Aorta (tissue), 5 donors: Measurements from ENCODE around the gene NTRK3. TPM values are rescaled to one million over a fixed set of nuclear protein-coding genes. Genes with fewer than 3 reads are reported as not detected.

Source experiments
- ATAC-seq: fragments of 200-7000 bp; cut with Tn5 transposase; one replicate; pipeline ENCODE4 v1.9.1; 2022; ENCODE audit warnings: moderate library complexity; ENCODE audit not compliant: low FRiP score
- DNase-seq, 2 donors: peaks; one replicate each; pipeline ENCODE4 v3.0.0-alpha.2; 2020
- H3K27ac ChIP-seq, 2 donors: one replicate each; pipeline ENCODE4 v1.5.1; 2013; ENCODE audit warnings: low read length in 2 of 2, mild to moderate bottlenecking in 2 of 2, moderate library complexity in 2 of 2, control low read depth in 1 of 2, inconsistent platforms in 1 of 2, low read depth in 1 of 2
- H3K27me3 ChIP-seq, 2 donors: one replicate each; pipeline ENCODE4 v1.6.1; 2013; ENCODE audit warnings: control low read depth in 1 of 2, low read length in 1 of 2, mild to moderate bottlenecking in 1 of 2, moderate library complexity in 1 of 2; ENCODE audit not compliant: insufficient read depth in 2 of 2, control insufficient read depth in 1 of 2
- H3K36me3 ChIP-seq, 2 donors: one replicate each; pipeline ENCODE4 v1.6.1; 2013; ENCODE audit warnings: control low read depth in 1 of 2, low read length in 1 of 2, mild to moderate bottlenecking in 1 of 2; ENCODE audit not compliant: insufficient read depth in 2 of 2, control insufficient read depth in 1 of 2
- H3K4me1 ChIP-seq, 2 donors: one replicate each; pipeline ENCODE4 v1.6.1; 2013; ENCODE audit warnings: low read length in 2 of 2, control low read depth in 1 of 2, mild to moderate bottlenecking in 1 of 2, moderate library complexity in 1 of 2; ENCODE audit not compliant: insufficient read depth in 2 of 2, control insufficient read depth in 1 of 2
- H3K4me3 ChIP-seq, 2 donors: one replicate each; pipeline ENCODE4 v1.5.1; 2013; ENCODE audit warnings: low read length in 2 of 2, control low read depth in 1 of 2, mild to moderate bottlenecking in 1 of 2
- H3K9me3 ChIP-seq: one replicate; pipeline ENCODE4 v1.6.1; 2013; ENCODE audit warnings: mild to moderate bottlenecking, low read length; ENCODE audit not compliant: control insufficient read depth
- WGBS, 2 donors: extraction: QIAGEN DNeasy Blood & Tissue Kit; methylation state at CpG; one replicate each; pipeline ENCODE4 v1.1.7; 2013; 5-methylcytosine and 5-hydroxymethylcytosine counted together
- intact Hi-C, 2 donors: fragments of 100-400 bp; cut with DNase I; formaldehyde crosslinking; loops; one replicate each; pipeline versions ENCODE4 v1.14.2 to v1.15.0; 2022
- polyA plus RNA-seq, 2 donors: library from polyadenylated mRNA; stranded (reverse); fragments of 200-250 nt; gene quantifications; one replicate each; pipeline ENCODE4 v1.2.3, GENCODE V29; 2013
- total RNA-seq, 2 donors: library from RNA; stranded (reverse); fragmentation: NEBNext Ultra II Directional; extraction: Animal tissue kit (Norgen Biotek cat#: 25700); gene quantifications; one replicate each; pipeline ENCODE4 v1.2.1, GENCODE V29; 2021
- donor health status: healthy with polysubstance abuse.
- donor health status: Bipolar disorder and iron deficiency.
- donor health status: DM: no; HTN: no; CAD: no.
- donor health status: DM: no; HTN: no; CAD: no.
- donor health status: DM: yes; HTN: yes; CAD: no.

NTRK3 gene
- total and polyA plus RNA-seq, 4 donors = 8.9 to 84.0 (median 79.6) TPM

DNA sequence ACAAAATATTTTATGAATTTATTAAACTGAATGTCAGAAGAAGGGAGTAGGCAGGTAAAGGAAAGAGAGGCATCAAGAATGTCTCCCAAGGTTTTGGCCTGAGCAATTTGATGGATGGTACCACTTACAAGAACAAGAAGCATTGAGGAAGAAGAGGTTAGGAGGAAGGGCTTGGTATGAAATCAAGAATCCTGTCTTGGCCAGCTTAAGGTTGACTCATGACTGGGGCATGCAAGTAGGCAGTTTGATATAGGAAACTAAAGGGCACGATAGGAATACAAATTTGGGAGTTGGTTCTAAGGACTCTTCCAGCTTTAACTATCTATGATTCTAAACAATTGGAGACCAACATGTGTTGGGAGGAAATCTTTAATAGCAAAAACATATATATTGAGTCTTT lies 79.1 kb downstream of the NTRK3 start:
- 4 to 8% methylated on average over 1 of the region's 1 CpG for WGBS, 2 donors
- intact Hi-C loops = no loop called here
- Histone ChIP-seq H3K4me3 (no peak overlapping the region), H3K36me3 (no peaks in the 10 kb centered on the region), H3K27me3 (no peaks in the 10 kb centered on the region), H3K9me3 (no peaks in the 10 kb centered on the region), H3K27ac (no peak overlapping the region), H3K4me1 (peaks cover 0 to 4% of the 10 kb centered on the region in 2 donors)
- DNase-seq (no peak), ATAC-seq (no peak)

DNA sequence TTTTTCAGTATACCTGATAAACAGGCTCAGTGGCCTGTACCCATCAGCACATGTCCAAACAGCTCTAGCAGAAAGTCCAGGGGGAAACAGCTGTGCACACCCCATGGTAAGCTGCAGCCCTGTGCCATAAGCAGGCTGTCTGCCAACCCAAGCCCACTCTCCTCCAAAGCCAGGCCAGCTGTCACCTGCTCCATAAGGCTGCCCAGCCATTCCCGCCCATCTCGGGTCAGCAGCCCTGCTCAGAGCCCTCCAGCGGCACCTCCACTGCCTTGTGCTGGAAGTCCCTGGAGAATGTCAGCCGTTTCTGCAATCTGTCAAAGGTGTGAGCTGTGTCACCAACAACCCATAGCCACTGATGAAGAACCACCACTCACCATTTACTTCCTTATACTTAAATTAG lies 82.0 kb downstream of the NTRK3 start:
- 64 to 66% methylated on average over 4 of the region's 4 CpGs for WGBS, 2 donors
- DNase-seq (no peak), ATAC-seq (no peak)
- no peak overlapping the region for H3K4me3 ChIP-seq
- H3K36me3 ChIP-seq = no peaks in the 10 kb centered on the region
- intact Hi-C loops = no loop called here
- no peaks in the 10 kb centered on the region for H3K9me3 ChIP-seq
- H3K27ac ChIP-seq = no peak overlapping the region
- no peaks in the 10 kb centered on the region for H3K27me3 ChIP-seq
- peaks cover 0 to 4% of the 10 kb centered on the region in 2 donors for H3K4me1 ChIP-seq

DNA sequence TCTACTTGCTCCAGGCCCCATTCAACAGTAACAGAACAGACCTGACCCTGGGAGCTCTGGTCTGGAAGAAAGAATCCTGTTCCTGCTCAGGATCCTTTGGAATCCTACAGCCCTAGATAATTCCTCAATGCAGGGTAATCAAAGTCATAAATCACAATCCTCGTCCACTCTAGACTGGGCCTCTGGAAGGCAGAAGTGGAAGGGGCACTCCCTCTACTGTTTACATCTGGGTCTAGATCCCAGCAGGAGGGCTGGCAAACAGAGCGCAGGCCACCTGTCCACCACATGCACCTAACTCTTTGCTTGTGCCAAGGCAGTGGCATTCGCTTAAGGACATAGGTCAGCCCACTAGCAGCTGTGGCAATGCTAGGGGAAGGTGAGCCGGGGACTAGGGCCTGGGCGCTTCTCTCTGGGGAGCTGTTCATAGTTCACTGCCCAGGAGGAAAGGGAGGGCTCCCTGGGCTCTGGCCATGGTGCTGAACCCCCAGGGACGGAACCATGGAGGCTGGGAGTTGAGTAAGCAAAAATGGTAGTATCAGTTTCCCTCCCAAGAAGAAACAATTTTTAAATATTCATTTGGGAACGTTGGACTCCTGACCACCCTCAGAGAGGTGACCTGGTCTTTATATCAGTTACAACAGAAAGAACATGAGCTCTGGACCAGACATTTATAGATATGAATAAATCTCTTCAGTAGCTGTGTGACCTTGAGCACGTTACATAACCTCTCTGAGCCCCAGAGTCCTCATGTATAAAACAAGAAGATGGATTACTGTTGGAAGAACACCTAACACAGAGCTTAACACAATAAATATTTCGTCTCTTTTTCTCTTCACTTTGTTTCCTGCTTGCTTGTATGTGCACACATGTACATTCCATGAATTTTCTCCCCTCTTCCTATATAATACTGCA lies 90.2 kb downstream of the NTRK3 start:
- ATAC-seq (peak; percentile 51), DNase-seq (peak in 1 of 2 donors; percentile 85)
- H3K27ac ChIP-seq = no peak overlapping the region
- no peaks in the 10 kb centered on the region for H3K9me3 ChIP-seq
- no peaks in the 10 kb centered on the region for H3K27me3 ChIP-seq
- WGBS, 2 donors = 40 to 41% methylated on average over 9 of the region's 9 CpGs
- H3K36me3 ChIP-seq = no peaks in the 10 kb centered on the region
- intact Hi-C loops = no loop called here
- no peak overlapping the region for H3K4me3 ChIP-seq
- no peaks in the 10 kb centered on the region for H3K4me1 ChIP-seq

DNA sequence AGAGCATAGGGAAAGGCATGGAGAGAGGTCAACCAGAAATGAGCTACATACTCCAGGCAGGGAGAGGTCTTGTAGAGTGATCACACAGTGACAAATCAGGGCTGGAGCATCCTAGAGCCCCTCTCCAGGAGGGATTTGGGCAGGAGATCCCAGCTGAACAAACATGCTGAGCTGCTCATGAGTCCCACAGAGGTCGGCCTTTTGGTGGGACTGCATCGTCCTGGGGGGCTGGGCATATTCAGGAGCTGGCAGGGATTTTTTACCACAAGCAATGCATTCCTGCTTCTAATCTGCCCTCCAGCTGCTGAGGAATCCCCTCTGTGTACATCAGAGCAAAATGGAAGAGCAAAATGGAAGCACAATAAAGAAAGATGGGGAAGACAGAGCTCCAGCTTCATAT lies 94.9 kb downstream of the NTRK3 start:
- Histone ChIP-seq H3K27me3 (no peaks in the 10 kb centered on the region), H3K4me1 (no peaks in the 10 kb centered on the region), H3K36me3 (no peaks in the 10 kb centered on the region), H3K4me3 (no peak overlapping the region), H3K27ac (no peak overlapping the region), H3K9me3 (no peaks in the 10 kb centered on the region)
- ATAC-seq (no peak), DNase-seq (no peak)
- intact Hi-C loops = no loop called here
- 55 to 64% methylated on average over 2 of the region's 2 CpGs for WGBS, 2 donors

DNA sequence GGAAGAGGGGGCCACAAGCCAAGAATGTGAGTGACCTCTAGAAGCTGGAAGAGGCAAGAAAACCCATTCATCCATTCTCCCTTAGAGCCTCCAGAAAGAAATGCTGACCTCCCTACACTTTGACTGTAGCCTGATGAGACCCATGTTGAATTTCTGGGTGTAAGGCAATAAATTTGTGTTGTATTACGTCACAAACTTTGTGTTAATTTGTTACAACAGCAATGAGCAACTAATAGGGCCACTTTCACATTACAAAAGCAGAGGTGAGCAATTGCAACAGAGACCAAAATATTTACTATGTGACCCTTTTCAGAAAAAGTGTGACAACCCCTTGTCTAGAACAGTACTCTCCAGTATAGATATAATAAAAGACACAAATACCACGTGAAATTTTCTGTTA lies 101.2 kb downstream of the NTRK3 start:
- H3K27me3 ChIP-seq = no peaks in the 10 kb centered on the region
- DNase-seq = no peak
- no peak for ATAC-seq
- WGBS, 2 donors = 84 to 86% methylated on average over 2 of the region's 2 CpGs
- no peak overlapping the region for H3K27ac ChIP-seq
- no peaks in the 10 kb centered on the region for H3K9me3 ChIP-seq
- no peaks in the 10 kb centered on the region for H3K4me1 ChIP-seq
- intact Hi-C loops = no loop called here
- H3K36me3 ChIP-seq = no peaks in the 10 kb centered on the region
- no peak overlapping the region for H3K4me3 ChIP-seq

DNA sequence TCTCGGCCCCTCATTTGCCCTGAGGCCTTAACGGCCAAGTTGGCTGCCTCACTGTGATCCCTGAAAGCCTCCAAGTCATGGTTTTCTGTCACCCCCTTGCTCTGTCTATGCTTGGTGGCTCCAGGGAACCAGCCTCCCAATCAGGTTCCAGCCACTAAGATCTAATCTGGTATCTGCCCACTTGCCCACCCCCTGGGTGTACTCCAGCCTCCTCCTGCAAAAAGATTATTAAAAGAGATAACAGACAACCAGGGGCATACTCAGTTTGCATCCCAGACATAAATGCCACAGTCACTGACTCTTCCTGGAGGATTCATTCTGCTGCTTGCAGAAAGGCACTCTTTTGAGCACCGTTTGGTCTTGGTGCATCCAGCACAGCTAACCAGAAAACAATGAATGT lies 103.9 kb downstream of the NTRK3 start:
- no peak overlapping the region for H3K27ac ChIP-seq
- ATAC-seq (no peak), DNase-seq (no peak)
- no peaks in the 10 kb centered on the region for H3K36me3 ChIP-seq
- WGBS, 2 donors = 76 to 78% methylated on average over 3 of the region's 3 CpGs
- H3K27me3 ChIP-seq = no peaks in the 10 kb centered on the region
- H3K4me1 ChIP-seq = no peaks in the 10 kb centered on the region
- H3K4me3 ChIP-seq = no peak overlapping the region
- H3K9me3 ChIP-seq = no peaks in the 10 kb centered on the region
- intact Hi-C loops = no loop called here

DNA sequence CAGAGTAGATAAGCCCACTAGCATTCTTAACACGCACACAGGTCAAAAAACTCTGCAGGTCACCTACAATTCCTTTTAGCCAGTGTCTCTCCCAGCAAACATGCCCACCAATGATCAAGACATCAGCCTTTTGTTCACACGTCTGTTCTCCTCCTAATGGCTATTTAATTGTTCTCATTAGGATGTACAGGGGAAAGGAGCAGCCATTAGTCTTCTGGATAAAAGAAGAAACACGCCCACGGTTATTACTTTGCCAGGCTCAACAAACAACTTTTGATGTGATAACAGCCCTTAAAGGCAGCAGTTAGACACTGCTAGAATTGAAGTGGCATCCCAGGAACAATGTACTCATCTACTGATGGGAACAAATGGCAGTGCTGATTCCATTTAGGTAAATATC lies 108.8 kb downstream of the NTRK3 start:
- H3K27me3 ChIP-seq = no peaks in the 10 kb centered on the region
- intact Hi-C loops = no loop called here
- DNase-seq = no peak
- peaks cover 2% of the 10 kb centered on the region for H3K9me3 ChIP-seq
- no peak overlapping the region for H3K4me3 ChIP-seq
- H3K27ac ChIP-seq = no peak overlapping the region
- H3K4me1 ChIP-seq = no peaks in the 10 kb centered on the region
- 80 to 81% methylated on average over 4 of the region's 4 CpGs for WGBS, 2 donors
- peaks cover 4 to 7% of the 10 kb centered on the region in 2 donors for H3K36me3 ChIP-seq
- ATAC-seq = no peak

DNA sequence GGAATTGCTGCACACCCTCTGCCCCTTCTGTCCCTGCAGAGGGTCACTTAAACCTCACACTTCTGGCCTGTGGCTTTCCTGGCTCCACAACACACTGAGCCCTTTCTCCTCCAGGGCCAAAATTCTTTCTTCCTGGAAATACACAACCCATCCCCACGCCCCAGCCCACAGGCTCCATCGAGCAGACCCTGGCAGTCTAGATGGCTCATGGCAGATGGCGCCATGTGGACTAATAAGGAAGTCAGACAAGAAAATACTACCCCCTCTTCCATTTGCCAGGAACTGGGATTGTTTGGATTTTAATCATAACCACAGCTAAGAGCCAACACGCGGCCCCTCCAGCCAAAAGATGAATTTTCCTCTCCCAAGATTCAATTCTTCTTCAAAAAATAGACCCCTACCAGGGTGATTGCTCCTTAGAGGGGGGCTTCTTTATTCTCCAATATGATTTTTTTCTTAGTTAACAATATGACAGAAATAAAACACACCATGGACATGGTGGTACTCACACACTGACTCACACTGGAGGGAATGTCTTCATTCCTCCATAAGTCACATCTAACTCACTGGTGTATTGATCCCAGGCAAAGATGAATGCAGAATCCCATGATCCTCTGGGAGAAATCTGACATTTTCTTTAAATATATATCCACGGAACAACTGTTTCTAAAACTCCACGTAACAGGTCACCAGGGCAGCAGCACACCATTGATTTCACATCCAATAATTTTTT lies 111.5 kb downstream of the NTRK3 start:
- Histone ChIP-seq H3K4me1 (no peaks in the 10 kb centered on the region), H3K27me3 (no peaks in the 10 kb centered on the region), H3K27ac (peak overlapping the region in 1 of 2 donors; percentile 29), H3K4me3 (no peak overlapping the region), H3K36me3 (peaks cover 5 to 7% of the 10 kb centered on the region in 2 donors), H3K9me3 (peaks cover 2% of the 10 kb centered on the region)
- ATAC-seq = peak; percentile 35
- 44 to 46% methylated on average over 7 of the region's 7 CpGs for WGBS, 2 donors
- peak in 1 of 2 donors; percentile 63 for DNase-seq
- intact Hi-C loops = no loop called here
